ENCODE results near the gene PEG3. TPM values are rescaled to one million over a fixed set of nuclear protein-coding genes. Genes with fewer than 3 reads are reported as not detected.

PEG3 gene
- total and polyA plus RNA-seq, 2 of the 4 experiments (the other 2 are of a cell fraction) = not detected

GRCh38 chr19:56837004-56837403 lies 3.5 kb downstream of the PEG3 start:
- Histone ChIP-seq H3K56ac (ENCODE audit: extremely low read depth, insufficient read depth, low read length) (no peak overlapping the region), H4K5ac (ENCODE audit: low read depth, low read length) (no peak overlapping the region), H3K4me3 (ENCODE audit: insufficient read depth, low read depth, low read length) (no peak overlapping the region), H3K4me2 (ENCODE audit: low read depth, low read length) (no peak overlapping the region), H2BK15ac (ENCODE audit: low read depth, low read length) (no peak overlapping the region), H3K79me1 (ENCODE audit: low read depth in 1 of 2, low read length in 2 of 2) (no peaks in the 10 kb centered on the region), H4K91ac (ENCODE audit: insufficient read depth, low read depth, low read length) (no peak overlapping the region), H3K9me3 (ENCODE audit: control insufficient read depth, insufficient read depth, low read length) (peaks cover 53% of the 10 kb centered on the region), H3K9ac (ENCODE audit: low read depth, low read length) (no peak overlapping the region), H3K27ac (ENCODE audit: insufficient read depth, low read length) (no peak overlapping the region), H2AFZ (replicated peaks; ENCODE audit: low read length, poor library complexity) (no peak overlapping the region), H3K4ac (ENCODE audit: low read depth, low read length) (no peak overlapping the region), H2AK5ac (ENCODE audit: low read depth, low read length) (no peak overlapping the region), H3K27me3 (ENCODE audit: control insufficient read depth, insufficient read depth, low read length) (no peaks in the 10 kb centered on the region), H4K8ac (ENCODE audit: low read depth in 2 of 2, low read length in 2 of 2) (no peak overlapping the region), H2BK20ac (ENCODE audit: low read depth, low read length) (no peak overlapping the region), H4K20me1 (ENCODE audit: insufficient read depth, low read length) (no peaks in the 10 kb centered on the region), H3K14ac (replicated peaks; ENCODE audit: low read depth, low read length) (no peak overlapping the region), H3K23ac (ENCODE audit: low read depth, low read length) (no peak overlapping the region), H3K36me3 (ENCODE audit: control insufficient read depth, insufficient read depth, low read length) (no peaks in the 10 kb centered on the region), H3K18ac (ENCODE audit: low read depth, low read length) (no peak overlapping the region), H3K4me1 (ENCODE audit: control insufficient read depth, insufficient read depth, low read length) (no peaks in the 10 kb centered on the region), H2BK120ac (ENCODE audit: low read depth, low read length) (no peak overlapping the region), H3K9me1 (ENCODE audit: insufficient read depth, low read length) (no peaks in the 10 kb centered on the region), H2BK5ac (ENCODE audit: low read depth, low read length, poor library complexity, severe bottlenecking) (no peak overlapping the region), H2AK9ac (replicated peaks; ENCODE audit: low read depth, low read length, poor library complexity) (no peak overlapping the region)
- dilution Hi-C loops (cut with HindIII; ENCODE audit: low sequenced_read_pairs, unreplicated experiment) = no loop called here
- TF ChIP-seq NFE2L2 (IDR thresholded peaks at IDR 0.05; ENCODE audit: low read depth, low read length) (no peak), CTCF (conservative IDR thresholded peaks at IDR 0.05; ENCODE audit: low read depth, low read length) (no peak), CHD1 (IDR thresholded peaks at IDR 0.05; ENCODE audit: low read depth, low read length) (no peak), CEBPB (IDR thresholded peaks at IDR 0.05; ENCODE audit: low read depth, low read length) (no peak)
- ChIA-PET CTCF (no interaction called here), POLR2A (ENCODE audit: unreplicated experiment) (no interaction called here)
- no peak for DNase-seq
- BruUV-seq (replicated peaks) = no TSS peak
- WGBS, 2 experiments (ENCODE audit: extremely low coverage in 2 of 2, insufficient read length in 1 of 2) = 35% methylated on average over 2 of the region's 6 CpGs; no CpG with 5 or more reads in 1 of the 2 experiments
- intact Hi-C loops (cut with micrococcal nuclease) = no loop called here
- in situ Hi-C loops (cut with MboI; ENCODE audit: low sequenced_read_pairs) = no loop called here
- ATAC-seq (ENCODE audit: low read depth) = no peak

Data from IMR-90 (cell line).